ENCODE measurements around the gene ADORA1. TPM values are rescaled to one million over a fixed set of nuclear protein-coding genes. Genes with fewer than 3 reads are reported as not detected.
A peak's percentile ranks its signal among the peaks of the same experiment; 100 is the strongest.

ADORA1 gene
- total RNA-seq, 2 experiments from 2014 or later = not detected

- POLR2A ChIA-PET = no interaction called here
- H3K4me1 Mint-ChIP-seq (ENCODE audit: low read depth) = no peaks in the 10 kb centered on the region
- H3K27ac ChIP-seq (ENCODE audit: low read depth in 1 of 2, low read length in 2 of 2) = no peak overlapping the region
- intact Hi-C loops (cut with DNase I, micrococcal nuclease) = no loop called here
- DNase-seq (no peak), ATAC-seq (ENCODE audit: poor library complexity) (no peak)
- no peak overlapping the region for H3K27ac Mint-ChIP-seq
- H3K4me1 ChIP-seq (ENCODE audit: insufficient read depth, low read length) = no peaks in the 10 kb centered on the region
- H3K36me3 Mint-ChIP-seq (ENCODE audit: low read depth) = no peaks in the 10 kb centered on the region
- H3K9me3 Mint-ChIP-seq = peaks cover 10% of the 10 kb centered on the region
- H3K27me3 Mint-ChIP-seq = peaks cover 11% of the 10 kb centered on the region
- H3K9me3 ChIP-seq (ENCODE audit: control insufficient read depth in 1 of 2, insufficient read depth in 1 of 2, low read length in 2 of 2) = peaks cover 0 to 6% of the 10 kb centered on the region in 2 experiments
- no peaks in the 10 kb centered on the region for H3K36me3 ChIP-seq (ENCODE audit: insufficient read depth, low read length)
- peaks cover 0 to 12% of the 10 kb centered on the region in 2 experiments for H3K27me3 ChIP-seq (ENCODE audit: control insufficient read depth in 1 of 2, insufficient read depth in 2 of 2, low read length in 2 of 2)
- CTCF ChIA-PET = no interaction called here
- TF ChIP-seq CTCF (IDR thresholded peaks at IDR 0.05) = no peak
- no peak overlapping the region for H3K4me3 Mint-ChIP-seq
- H3K4me3 ChIP-seq (ENCODE audit: low read length) = no peak overlapping the region
These were observed 34.2 kb downstream of the ADORA1 start for GRCh38 chr1:203161703-203162102.

GRCh38 chr1:203162403-203162802, 34.9 kb downstream of the ADORA1 start:
- intact Hi-C loops (cut with DNase I, micrococcal nuclease) = no loop called here
- Mint-ChIP-seq H3K36me3 (ENCODE audit: low read depth) (no peaks in the 10 kb centered on the region), H3K4me1 (ENCODE audit: low read depth) (no peaks in the 10 kb centered on the region), H3K27ac (no peak overlapping the region), H3K4me3 (no peak overlapping the region), H3K27me3 (peaks cover 11% of the 10 kb centered on the region), H3K9me3 (peaks cover 10% of the 10 kb centered on the region)
- Histone ChIP-seq H3K4me1 (ENCODE audit: insufficient read depth, low read length) (no peaks in the 10 kb centered on the region), H3K27me3 (ENCODE audit: control insufficient read depth in 1 of 2, insufficient read depth in 2 of 2, low read length in 2 of 2) (peaks cover 0 to 12% of the 10 kb centered on the region in 2 experiments), H3K9me3 (ENCODE audit: control insufficient read depth in 1 of 2, insufficient read depth in 1 of 2, low read length in 2 of 2) (peaks cover 0 to 5% of the 10 kb centered on the region in 2 experiments), H3K4me3 (ENCODE audit: low read length) (no peak overlapping the region), H3K27ac (ENCODE audit: low read depth in 1 of 2, low read length in 2 of 2) (no peak overlapping the region), H3K36me3 (ENCODE audit: insufficient read depth, low read length) (no peaks in the 10 kb centered on the region)
- ChIA-PET CTCF (no interaction called here), POLR2A (no interaction called here)
- DNase-seq (no peak), ATAC-seq (ENCODE audit: poor library complexity) (no peak)
- TF ChIP-seq CTCF (IDR thresholded peaks at IDR 0.05) = no peak

- ATAC-seq (ENCODE audit: poor library complexity) = no peak
- POLR2A ChIA-PET = no interaction called here
- H3K9me3 Mint-ChIP-seq = peaks cover 5% of the 10 kb centered on the region
- H3K27me3 Mint-ChIP-seq = peaks cover 11% of the 10 kb centered on the region
- peak in 1 of 14 experiments; percentile 12 for DNase-seq
- Histone ChIP-seq H3K9me3 (ENCODE audit: control insufficient read depth in 1 of 2, insufficient read depth in 1 of 2, low read length in 2 of 2) (no peaks in the 10 kb centered on the region), H3K4me3 (ENCODE audit: low read length) (no peak overlapping the region), H3K4me1 (ENCODE audit: insufficient read depth, low read length) (no peaks in the 10 kb centered on the region), H3K36me3 (ENCODE audit: insufficient read depth, low read length) (no peaks in the 10 kb centered on the region), H3K27ac (ENCODE audit: low read depth in 1 of 2, low read length in 2 of 2) (no peak overlapping the region), H3K27me3 (ENCODE audit: control insufficient read depth in 1 of 2, insufficient read depth in 2 of 2, low read length in 2 of 2) (peaks cover 0 to 12% of the 10 kb centered on the region in 2 experiments)
- H3K4me3 Mint-ChIP-seq = no peak overlapping the region
- no peak for TF ChIP-seq CTCF (IDR thresholded peaks at IDR 0.05)
- no peaks in the 10 kb centered on the region for H3K36me3 Mint-ChIP-seq (ENCODE audit: low read depth)
- intact Hi-C loops (cut with DNase I, micrococcal nuclease) = no loop called here
- no peaks in the 10 kb centered on the region for H3K4me1 Mint-ChIP-seq (ENCODE audit: low read depth)
- H3K27ac Mint-ChIP-seq = no peak overlapping the region
- CTCF ChIA-PET = no interaction called here
These were observed 36.5 kb downstream of the ADORA1 start for GRCh38 chr1:203163891-203164635.
